SK-N-SH (cell line): ENCODE measurements around the gene TEPSIN. TPM values are rescaled to one million over a fixed set of nuclear protein-coding genes. Genes with fewer than 3 reads are reported as not detected.

ENCODE experiments used
- CTCF ChIA-PET: fragments of 300-600, 350-600 bp; formaldehyde crosslinking; extraction: SDS; loops from one replicate; lab custom pipeline; 2021; lab: Yijun Ruan, JAX
- POLR2A ChIA-PET: fragments of 350-600 bp; sonication (Branson Sonifier 250); formaldehyde crosslinking; extraction: SDS; loops from one replicate; lab custom pipeline; 2020; ENCODE audit warnings: antibody characterized with exemption, inconsistent platforms; lab: Yijun Ruan, JAX
- DNase-seq: peaks from one replicate; pipeline ENCODE4 v3.0.0; 2012
- H2AFZ ChIP-seq: fragments of 200-600 bp; sonication (generic); 2 replicates; pipeline ENCODE4 v1.8.1; 2016; ENCODE audit warnings: antibody characterized with exemption, mild to moderate bottlenecking, low read depth
- H3F3A ChIP-seq: fragments of 200-600 bp; sonication (generic); replicated peaks from 2 replicates; pipeline ENCODE3; 2016; ENCODE audit warnings: antibody characterized with exemption, mild to moderate bottlenecking; ENCODE audit not compliant: insufficient read depth
- H3K27ac ChIP-seq, 2 experiments: fragments of 200-500 bp in 1 of 2; fragments of 200-600 bp in 1 of 2; sonication (Bioruptor generic) in 1 of 2; sonication (generic), shearing (Covaris generic) in 1 of 2; 2 replicates each; pipeline versions ENCODE4 v1.5.1 to v1.6.1; 2014 to 2016; ENCODE audit warnings: low read depth in 2 of 2, inconsistent platforms in 1 of 2, low read length in 1 of 2, mild to moderate bottlenecking in 1 of 2, mixed read lengths in 1 of 2
- H3K27me3 ChIP-seq: fragments of 200-600 bp; sonication (generic), shearing (Covaris generic); 2 replicates; pipeline ENCODE4 v1.6.1; 2016; ENCODE audit warnings: mixed run types; ENCODE audit not compliant: insufficient read depth
- H3K36me3 ChIP-seq, 2 experiments: fragments of 200-500 bp in 1 of 2; fragments of 200-600 bp in 1 of 2; sonication (Bioruptor generic) in 1 of 2; sonication (generic) in 1 of 2; replicated peaks in 1 of 2; 2 replicates each; pipeline versions ENCODE3 to v1.5.1; 2014 to 2016; ENCODE audit warnings: low read length in 1 of 2, mild to moderate bottlenecking in 1 of 2; ENCODE audit not compliant: insufficient read depth in 2 of 2, control insufficient read depth in 1 of 2
- H3K4me1 ChIP-seq, 2 experiments: fragments of 200-500 bp in 1 of 2; fragments of 200-600 bp in 1 of 2; sonication (Bioruptor generic) in 1 of 2; sonication (generic), shearing (Covaris generic) in 1 of 2; 2 replicates each; pipeline versions ENCODE4 v1.5.1 to v1.6.1; 2014 to 2016; ENCODE audit warnings: low read depth in 1 of 2, low read length in 1 of 2, mixed run types in 1 of 2; ENCODE audit not compliant: insufficient read depth in 2 of 2, control insufficient read depth in 1 of 2
- H3K4me2 ChIP-seq: fragments of 200-600 bp; sonication (generic), shearing (Covaris generic); 2 replicates; pipeline ENCODE4 v1.6.1; 2017; ENCODE audit warnings: mixed run types
- H3K4me3 ChIP-seq, 2 experiments: fragments of 200-500 bp in 1 of 2; fragments of 200-600 bp in 1 of 2; sonication (Bioruptor generic) in 1 of 2; sonication (generic), shearing (Covaris generic) in 1 of 2; 2 replicates each; pipeline versions ENCODE4 v1.5.1 to v1.8.1; 2014 to 2016; ENCODE audit warnings: low read depth in 2 of 2, inconsistent platforms in 1 of 2, low read length in 1 of 2, mild to moderate bottlenecking in 1 of 2, mixed read lengths in 1 of 2, moderate library complexity in 1 of 2
- H3K79me2 ChIP-seq: fragments of 200-600 bp; sonication (generic); 2 replicates; pipeline ENCODE4 v1.8.1; 2017; ENCODE audit warnings: mild to moderate bottlenecking; ENCODE audit not compliant: insufficient read depth
- H3K9ac ChIP-seq: fragments of 200-600 bp; sonication (generic); 2 replicates; pipeline ENCODE4 v1.6.1; 2017; ENCODE audit warnings: mixed run types
- H3K9me2 ChIP-seq: fragments of 200-600 bp; sonication (generic); 2 replicates; pipeline ENCODE4 v1.6.1; 2017; ENCODE audit warnings: mixed run types
- H3K9me3 ChIP-seq: fragments of 200-600 bp; sonication (generic); 2 replicates; pipeline ENCODE4 v1.6.1; 2017; ENCODE audit warnings: mixed run types, mild to moderate bottlenecking, moderate library complexity
- H4K20me1 ChIP-seq: fragments of 200-600 bp; sonication (generic); 2 replicates; pipeline ENCODE4 v1.6.1; 2017; ENCODE audit warnings: mild to moderate bottlenecking, mixed run types; ENCODE audit not compliant: insufficient read depth
- CHD2 ChIP-seq: fragments of 150-350 bp; IDR thresholded peaks from 2 replicates; pipeline ENCODE4 v1.6.1; 2018; ENCODE audit warnings: low read length; ENCODE audit not compliant: partially characterized antibody
- ELF1 ChIP-seq: IDR thresholded peaks from 2 replicates; pipeline ENCODE4 v1.4.0; 2012
- EP300 ChIP-seq, 2 experiments: IDR thresholded peaks; 2 replicates each; pipeline versions ENCODE4 v1.4.0 to v1.6.1; 2012; ENCODE audit warnings: borderline replicate concordance in 1 of 2, low read depth in 1 of 2, low read length in 1 of 2
- FOXM1 ChIP-seq: IDR thresholded peaks from 2 replicates; pipeline ENCODE4 v1.4.0; 2012; ENCODE audit warnings: low read depth, mild to moderate bottlenecking
- GABPA ChIP-seq: IDR thresholded peaks from 2 replicates; pipeline ENCODE4 v1.4.0; 2012; ENCODE audit warnings: low read depth, mild to moderate bottlenecking
- GATA2 ChIP-seq: sonication (generic); formaldehyde crosslinking; IDR thresholded peaks from 2 replicates; pipeline ENCODE4 v1.5.0; 2020; ENCODE audit warnings: mild to moderate bottlenecking, missing genetic modification reagents
- IRF3 ChIP-seq: fragments of 150-350 bp; IDR thresholded peaks from 2 replicates; pipeline ENCODE4 v1.6.1; 2016; ENCODE audit warnings: mild to moderate bottlenecking, low read depth, low read length
- JUND ChIP-seq: IDR thresholded peaks from 2 replicates; pipeline ENCODE4 v1.4.0; 2012
- MEF2A ChIP-seq: IDR thresholded peaks from 2 replicates; pipeline ENCODE4 v1.4.0; 2012; ENCODE audit warnings: low read depth, borderline replicate concordance
- NFIC ChIP-seq: IDR thresholded peaks from 2 replicates; pipeline ENCODE4 v1.4.0; 2012; ENCODE audit warnings: borderline replicate concordance
- NRF1 ChIP-seq: IDR thresholded peaks from 2 replicates; pipeline ENCODE4 v1.6.1; 2012; ENCODE audit warnings: low read depth, mild to moderate bottlenecking, low read length
- POLR2AphosphoS5 ChIP-seq: IDR thresholded peaks from 2 replicates; pipeline ENCODE4 v1.6.1; 2012; ENCODE audit warnings: low read depth, low read length
- RAD21 ChIP-seq: IDR thresholded peaks from 2 replicates; pipeline ENCODE4 v1.6.1; 2012; ENCODE audit warnings: mild to moderate bottlenecking, low read length
- RCOR1 ChIP-seq: fragments of 150-350 bp; IDR thresholded peaks from 2 replicates; pipeline ENCODE4 v1.6.1; 2017; ENCODE audit warnings: antibody characterized with exemption, low read length
- RFX5 ChIP-seq: IDR thresholded peaks from 2 replicates; pipeline ENCODE4 v1.6.1; 2012; ENCODE audit warnings: mild to moderate bottlenecking, improper control_type of control experiment, low read length
- RXRA ChIP-seq: IDR thresholded peaks from 2 replicates; pipeline ENCODE4 v1.4.0; 2012; ENCODE audit warnings: low read depth, mild to moderate bottlenecking, borderline replicate concordance
- SIN3A ChIP-seq: IDR thresholded peaks from 2 replicates; pipeline ENCODE4 v1.6.1; 2012; ENCODE audit warnings: low read depth, mild to moderate bottlenecking, low read length, moderate library complexity, borderline replicate concordance
- SMC3 ChIP-seq: IDR thresholded peaks from 2 replicates; pipeline ENCODE4 v1.6.1; 2012; ENCODE audit warnings: low read depth, low read length, improper control_type of control experiment
- TEAD4 ChIP-seq: IDR thresholded peaks from 2 replicates; pipeline ENCODE4 v1.4.0; 2012; ENCODE audit warnings: mild to moderate bottlenecking, borderline replicate concordance; ENCODE audit not compliant: insufficient read depth
- WGBS: methylation state at CpG from one replicate; pipeline ENCODE4 v1.1.6; 2017; ENCODE audit warnings: low lambda C conversion rate; 5-methylcytosine and 5-hydroxymethylcytosine counted together
- polyA plus RNA-seq, 3 experiments: library from polyadenylated mRNA; depleted of rRNA; stranded (reverse); fragments of >200 nt; gene quantifications; 2 replicates each; pipeline ENCODE4 v1.2.3, GENCODE V29; 2012
- TF ChIP-seq, protein P1 (sequence below): fragments of 150-350 bp; IDR thresholded peaks from 2 replicates; pipeline ENCODE4 v1.6.1; 2017; ENCODE audit warnings: antibody characterized with exemption, low read length, low read depth, borderline replicate concordance
- TF ChIP-seq, protein P2 (sequence below): IDR thresholded peaks from 2 replicates; pipeline ENCODE4; 2012
- TF ChIP-seq, protein P3 (sequence below): IDR thresholded peaks from 2 replicates; pipeline ENCODE4 v1.4.0; 2012; ENCODE audit warnings: low read depth, borderline replicate concordance
- TF ChIP-seq, protein P4 (sequence below): IDR thresholded peaks from 2 replicates; pipeline ENCODE4 v1.4.0; 2012; ENCODE audit warnings: low read depth

TEPSIN gene
- polyA plus RNA-seq, 1 of the 3 experiments (the other 2 are of a cell fraction): 35.3 TPM

GRCh38 chr17:81204578-81204977 is 34.3 kb downstream of the TEPSIN start:
- TF ChIP-seq RXRA (no peak), GABPA (no peak), NRF1 (no peak), EP300 (IDR thresholded peaks at IDR 0.05; ENCODE audit: borderline replicate concordance in 1 of 2, low read depth in 1 of 2, low read length in 1 of 2) (no peak), POLR2AphosphoS5 (no peak), FOXM1 (no peak), CHD2 (no peak), TEAD4 (no peak), SIN3A (no peak), RFX5 (no peak), ELF1 (no peak), MEF2A (no peak), JUND (no peak)
- TF ChIP-seq, protein P1, sequence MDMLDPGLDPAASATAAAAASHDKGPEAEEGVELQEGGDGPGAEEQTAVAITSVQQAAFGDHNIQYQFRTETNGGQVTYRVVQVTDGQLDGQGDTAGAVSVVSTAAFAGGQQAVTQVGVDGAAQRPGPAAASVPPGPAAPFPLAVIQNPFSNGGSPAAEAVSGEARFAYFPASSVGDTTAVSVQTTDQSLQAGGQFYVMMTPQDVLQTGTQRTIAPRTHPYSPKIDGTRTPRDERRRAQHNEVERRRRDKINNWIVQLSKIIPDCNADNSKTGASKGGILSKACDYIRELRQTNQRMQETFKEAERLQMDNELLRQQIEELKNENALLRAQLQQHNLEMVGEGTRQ: no peak
- Histone ChIP-seq H3K79me2 (no peaks in the 10 kb centered on the region), H3K4me2 (no peak overlapping the region), H3K27ac (no peak overlapping the region), H3K4me1 (peaks cover 0 to 3% of the 10 kb centered on the region in 2 experiments; a peak in 1 of 4 replicates), H2AFZ (no peak overlapping the region), H3K9me3 (no peaks in the 10 kb centered on the region), H3K9me2 (no peaks in the 10 kb centered on the region), H3K4me3 (no peak overlapping the region), H3F3A (no peaks in the 10 kb centered on the region), H3K27me3 (no peaks in the 10 kb centered on the region), H3K9ac (no peak overlapping the region), H4K20me1 (no peaks in the 10 kb centered on the region; the same call in 1 of the 2 replicates), H3K36me3 (peaks cover 5 to 6% of the 10 kb centered on the region in 2 experiments)
- ChIA-PET CTCF (interaction anchor here (1.1 to 14.7 kb wide), 2 partner anchors 16 to 62 kb away, joined by 5 to 147 read pairs; no protein-coding TSS in a partner anchor), POLR2A (no interaction called here)
- WGBS: 82% methylated on average over 7 of the region's 10 CpGs
- no peak for DNase-seq

- ChIA-PET POLR2A (no interaction called here), CTCF (interaction anchor here (1.9 to 14.7 kb wide), 2 partner anchors 17 to 61 kb away, joined by 5 to 147 read pairs; no protein-coding TSS in a partner anchor)
- Histone ChIP-seq H3K27ac (no peak overlapping the region), H3K4me3 (no peak overlapping the region), H4K20me1 (no peaks in the 10 kb centered on the region; the same call in 1 of the 2 replicates), H3K4me1 (peaks cover 0 to 3% of the 10 kb centered on the region in 2 experiments; a peak in 1 of 4 replicates), H3K9me3 (no peaks in the 10 kb centered on the region), H3K36me3 (peaks cover 5 to 18% of the 10 kb centered on the region in 2 experiments), H3K27me3 (no peaks in the 10 kb centered on the region), H3K79me2 (no peaks in the 10 kb centered on the region), H3F3A (no peaks in the 10 kb centered on the region), H3K4me2 (no peak overlapping the region), H3K9ac (no peak overlapping the region), H2AFZ (no peak overlapping the region), H3K9me2 (no peaks in the 10 kb centered on the region)
- DNase-seq: no peak
- WGBS: 92% methylated on average over 17 of the region's 20 CpGs
- TF ChIP-seq RCOR1 (no peak), NFIC (no peak), RAD21 (no peak), SIN3A (no peak), SMC3 (no peak), GATA2 (no peak), ELF1 (no peak), GABPA (no peak), IRF3 (no peak), FOXM1 (no peak), EP300 (IDR thresholded peaks at IDR 0.05; ENCODE audit: borderline replicate concordance in 1 of 2, low read depth in 1 of 2, low read length in 1 of 2) (no peak)
- TF ChIP-seq, protein P1: no peak
- TF ChIP-seq, protein P2, sequence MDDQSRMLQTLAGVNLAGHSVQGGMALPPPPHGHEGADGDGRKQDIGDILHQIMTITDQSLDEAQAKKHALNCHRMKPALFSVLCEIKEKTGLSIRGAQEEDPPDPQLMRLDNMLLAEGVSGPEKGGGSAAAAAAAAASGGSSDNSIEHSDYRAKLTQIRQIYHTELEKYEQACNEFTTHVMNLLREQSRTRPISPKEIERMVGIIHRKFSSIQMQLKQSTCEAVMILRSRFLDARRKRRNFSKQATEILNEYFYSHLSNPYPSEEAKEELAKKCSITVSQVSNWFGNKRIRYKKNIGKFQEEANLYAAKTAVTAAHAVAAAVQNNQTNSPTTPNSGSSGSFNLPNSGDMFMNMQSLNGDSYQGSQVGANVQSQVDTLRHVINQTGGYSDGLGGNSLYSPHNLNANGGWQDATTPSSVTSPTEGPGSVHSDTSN: no peak
- TF ChIP-seq, protein P3, sequence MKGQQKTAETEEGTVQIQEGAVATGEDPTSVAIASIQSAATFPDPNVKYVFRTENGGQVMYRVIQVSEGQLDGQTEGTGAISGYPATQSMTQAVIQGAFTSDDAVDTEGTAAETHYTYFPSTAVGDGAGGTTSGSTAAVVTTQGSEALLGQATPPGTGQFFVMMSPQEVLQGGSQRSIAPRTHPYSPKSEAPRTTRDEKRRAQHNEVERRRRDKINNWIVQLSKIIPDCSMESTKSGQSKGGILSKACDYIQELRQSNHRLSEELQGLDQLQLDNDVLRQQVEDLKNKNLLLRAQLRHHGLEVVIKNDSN: no peak
- TF ChIP-seq, protein P4, sequence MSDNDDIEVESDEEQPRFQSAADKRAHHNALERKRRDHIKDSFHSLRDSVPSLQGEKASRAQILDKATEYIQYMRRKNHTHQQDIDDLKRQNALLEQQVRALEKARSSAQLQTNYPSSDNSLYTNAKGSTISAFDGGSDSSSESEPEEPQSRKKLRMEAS: no peak
Observed at GRCh38 chr17:81203136-81203535, 35.7 kb downstream of the TEPSIN start.
